ENCODE results near the gene SLCO3A1. TPM values are rescaled to one million over a fixed set of nuclear protein-coding genes. Genes with fewer than 3 reads are reported as not detected.
A peak's percentile ranks its signal among the peaks of the same experiment; 100 is the strongest.

Gene SLCO3A1
- total RNA-seq, 1 donor, result 5.4 TPM

DNA sequence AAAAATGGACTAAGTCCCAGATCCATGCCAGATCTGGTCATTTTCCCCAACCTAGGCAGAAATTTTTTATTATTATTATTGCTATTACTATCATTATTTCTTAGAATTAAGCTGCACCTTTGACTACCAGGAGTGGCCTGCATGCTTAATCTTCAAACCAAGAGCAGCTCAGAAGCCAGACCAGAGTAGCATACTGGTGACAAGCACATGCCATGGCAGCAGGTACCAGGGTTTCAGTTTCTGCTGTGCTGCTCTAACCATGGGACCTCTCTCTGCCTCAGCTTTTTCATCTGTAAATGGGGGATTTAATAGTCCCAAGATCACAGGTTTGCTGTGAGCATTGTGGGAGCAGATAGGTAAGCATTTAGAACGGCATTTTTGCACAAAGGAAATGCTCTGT is 262.3 kb downstream of the SLCO3A1 start:
- no peaks in the 10 kb centered on the region for H3K9me3 ChIP-seq (ENCODE audit: low read depth, low read length)
- no peaks in the 10 kb centered on the region for H3K79me2 ChIP-seq (ENCODE audit: insufficient read depth, low read length)
- no peak overlapping the region for H2AFZ ChIP-seq (ENCODE audit: low read length)
- TF ChIP-seq, protein P1, sequence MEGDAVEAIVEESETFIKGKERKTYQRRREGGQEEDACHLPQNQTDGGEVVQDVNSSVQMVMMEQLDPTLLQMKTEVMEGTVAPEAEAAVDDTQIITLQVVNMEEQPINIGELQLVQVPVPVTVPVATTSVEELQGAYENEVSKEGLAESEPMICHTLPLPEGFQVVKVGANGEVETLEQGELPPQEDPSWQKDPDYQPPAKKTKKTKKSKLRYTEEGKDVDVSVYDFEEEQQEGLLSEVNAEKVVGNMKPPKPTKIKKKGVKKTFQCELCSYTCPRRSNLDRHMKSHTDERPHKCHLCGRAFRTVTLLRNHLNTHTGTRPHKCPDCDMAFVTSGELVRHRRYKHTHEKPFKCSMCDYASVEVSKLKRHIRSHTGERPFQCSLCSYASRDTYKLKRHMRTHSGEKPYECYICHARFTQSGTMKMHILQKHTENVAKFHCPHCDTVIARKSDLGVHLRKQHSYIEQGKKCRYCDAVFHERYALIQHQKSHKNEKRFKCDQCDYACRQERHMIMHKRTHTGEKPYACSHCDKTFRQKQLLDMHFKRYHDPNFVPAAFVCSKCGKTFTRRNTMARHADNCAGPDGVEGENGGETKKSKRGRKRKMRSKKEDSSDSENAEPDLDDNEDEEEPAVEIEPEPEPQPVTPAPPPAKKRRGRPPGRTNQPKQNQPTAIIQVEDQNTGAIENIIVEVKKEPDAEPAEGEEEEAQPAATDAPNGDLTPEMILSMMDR (IDR thresholded peaks at IDR 0.05; ENCODE audit: extremely low read depth, low read depth, low read length), result no peak
- H3K27ac ChIP-seq (ENCODE audit: low read depth, low read length), result no peak overlapping the region
- H3K4me2 ChIP-seq (ENCODE audit: insufficient read depth, low read length), result no peak overlapping the region
- H3K4me1 ChIP-seq (ENCODE audit: insufficient read depth, low read length), result peaks cover 21% of the 10 kb centered on the region
- no peaks in the 10 kb centered on the region for H3K27me3 ChIP-seq (ENCODE audit: insufficient read depth, low read length)
- DNase-seq (ENCODE audit: insufficient read length, low spot score, missing footprints), result no peak
- H3K4me3 ChIP-seq (ENCODE audit: insufficient read depth, low read length), result no peak overlapping the region
- H4K20me1 ChIP-seq (ENCODE audit: insufficient read depth, low read length), result peaks cover 4% of the 10 kb centered on the region
- H3K36me3 ChIP-seq (ENCODE audit: insufficient read depth, low read length), result no peaks in the 10 kb centered on the region

DNA sequence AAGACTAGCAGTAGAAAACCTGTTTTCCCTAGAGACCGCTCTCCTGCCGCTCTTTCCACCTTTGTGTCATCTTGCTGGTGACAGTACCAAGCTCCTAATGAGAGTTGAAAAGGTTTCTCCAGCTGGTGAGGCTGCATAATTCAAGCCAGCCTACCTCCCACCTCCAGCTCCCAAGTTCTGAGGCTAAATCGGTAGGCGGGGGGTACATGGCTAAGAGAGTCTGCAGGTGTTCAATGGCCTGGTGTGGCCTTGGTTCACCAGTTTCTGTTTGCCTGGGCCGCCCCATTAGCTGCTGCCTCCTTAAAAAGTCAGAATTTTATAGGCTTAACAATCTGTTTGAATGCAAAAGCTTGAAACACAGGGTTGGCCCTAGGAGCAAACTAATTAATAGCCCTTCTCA is 262.8 kb downstream of the SLCO3A1 start:
- H2AFZ ChIP-seq (ENCODE audit: low read length), result no peak overlapping the region
- no peak overlapping the region for H3K4me2 ChIP-seq (ENCODE audit: insufficient read depth, low read length)
- peaks cover 4% of the 10 kb centered on the region for H4K20me1 ChIP-seq (ENCODE audit: insufficient read depth, low read length)
- H3K4me1 ChIP-seq (ENCODE audit: insufficient read depth, low read length), result peaks cover 21% of the 10 kb centered on the region
- no peaks in the 10 kb centered on the region for H3K79me2 ChIP-seq (ENCODE audit: insufficient read depth, low read length)
- no peaks in the 10 kb centered on the region for H3K27me3 ChIP-seq (ENCODE audit: insufficient read depth, low read length)
- TF ChIP-seq, protein P1 (IDR thresholded peaks at IDR 0.05; ENCODE audit: extremely low read depth, low read depth, low read length), result no peak
- H3K36me3 ChIP-seq (ENCODE audit: insufficient read depth, low read length), result no peaks in the 10 kb centered on the region
- H3K27ac ChIP-seq (ENCODE audit: low read depth, low read length), result no peak overlapping the region
- H3K4me3 ChIP-seq (ENCODE audit: insufficient read depth, low read length), result no peak overlapping the region
- no peaks in the 10 kb centered on the region for H3K9me3 ChIP-seq (ENCODE audit: low read depth, low read length)
- DNase-seq (ENCODE audit: insufficient read length, low spot score, missing footprints), result no peak

DNA sequence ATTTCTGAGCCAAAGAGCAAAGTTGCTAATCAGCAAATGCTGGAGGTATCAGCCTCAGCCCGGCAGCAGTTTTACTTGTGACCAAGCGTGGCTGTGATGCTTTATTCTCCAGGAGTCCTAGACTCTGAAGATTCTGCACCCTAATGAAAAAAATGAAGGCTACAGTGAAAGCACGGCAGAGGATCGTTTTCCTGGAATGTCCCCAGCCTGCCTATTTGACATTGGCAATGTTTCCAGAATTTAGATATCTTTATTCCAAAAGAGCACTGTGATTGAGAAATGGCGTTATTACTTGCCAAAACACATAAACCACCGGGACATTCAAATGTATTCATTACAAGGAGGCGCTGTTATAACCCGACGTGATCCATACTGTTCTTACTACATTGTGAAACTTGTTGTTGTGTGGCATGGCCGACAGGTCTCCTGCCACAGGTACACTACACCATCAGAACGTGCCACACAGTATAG is 263.8 kb downstream of the SLCO3A1 start:
- Histone ChIP-seq H2AFZ (ENCODE audit: low read length) (no peak overlapping the region), H3K4me1 (ENCODE audit: insufficient read depth, low read length) (peaks cover 15% of the 10 kb centered on the region), H3K27ac (ENCODE audit: low read depth, low read length) (no peak overlapping the region), H3K9me3 (ENCODE audit: low read depth, low read length) (no peaks in the 10 kb centered on the region), H4K20me1 (ENCODE audit: insufficient read depth, low read length) (peaks cover 4% of the 10 kb centered on the region), H3K79me2 (ENCODE audit: insufficient read depth, low read length) (no peaks in the 10 kb centered on the region), H3K4me2 (ENCODE audit: insufficient read depth, low read length) (peak overlapping the region; percentile 55), H3K36me3 (ENCODE audit: insufficient read depth, low read length) (no peaks in the 10 kb centered on the region), H3K27me3 (ENCODE audit: insufficient read depth, low read length) (no peaks in the 10 kb centered on the region), H3K4me3 (ENCODE audit: insufficient read depth, low read length) (no peak overlapping the region)
- DNase-seq (ENCODE audit: insufficient read length, low spot score, missing footprints), result no peak
- TF ChIP-seq, protein P1 (IDR thresholded peaks at IDR 0.05; ENCODE audit: extremely low read depth, low read depth, low read length), result no peak

GRCh38 chr15:92118162-92118935 is 264.8 kb downstream of the SLCO3A1 start:
- Histone ChIP-seq H3K4me3 (ENCODE audit: insufficient read depth, low read length) (no peak overlapping the region), H4K20me1 (ENCODE audit: insufficient read depth, low read length) (peaks cover 2% of the 10 kb centered on the region), H2AFZ (ENCODE audit: low read length) (no peak overlapping the region), H3K9me3 (ENCODE audit: low read depth, low read length) (no peaks in the 10 kb centered on the region), H3K27ac (ENCODE audit: low read depth, low read length) (no peak overlapping the region), H3K79me2 (ENCODE audit: insufficient read depth, low read length) (no peaks in the 10 kb centered on the region), H3K4me2 (ENCODE audit: insufficient read depth, low read length) (no peak overlapping the region), H3K27me3 (ENCODE audit: insufficient read depth, low read length) (no peaks in the 10 kb centered on the region), H3K36me3 (ENCODE audit: insufficient read depth, low read length) (no peaks in the 10 kb centered on the region), H3K4me1 (ENCODE audit: insufficient read depth, low read length) (peaks cover 15% of the 10 kb centered on the region)
- TF ChIP-seq, protein P1 (IDR thresholded peaks at IDR 0.05; ENCODE audit: extremely low read depth, low read depth, low read length), result no peak
- DNase-seq (ENCODE audit: insufficient read length, low spot score, missing footprints), result peak; percentile 73
